Measurements from ENCODE around the gene PHYKPL. TPM values are rescaled to one million over a fixed set of nuclear protein-coding genes. Genes with fewer than 3 reads are reported as not detected.
A peak's percentile ranks its signal among the peaks of the same experiment; 100 is the strongest.

Gene PHYKPL
- total and polyA plus RNA-seq, 12 donors = 15.0 to 125 (median 62.4) TPM

GRCh38 chr5:178245389-178245788, 12.8 kb upstream of the PHYKPL start:
- Histone ChIP-seq H3K36me3 (replicated peaks in 1 of 2) (no peaks in the 10 kb centered on the region), H3K4me1 (replicated peaks in 1 of 2) (peaks cover 0 to 5% of the 10 kb centered on the region in 2 donors), H3K27me3 (no peaks in the 10 kb centered on the region), H3K9me3 (replicated peaks in 1 of 3) (no peaks in the 10 kb centered on the region), H3K27ac (no peak overlapping the region), H3K4me3 (no peak overlapping the region)
- 80 to 88% (median 85%) methylated on average over 2 of the region's 2 CpGs for WGBS, 4 donors
- DNase-seq = no peak
- TF ChIP-seq CTCF (IDR thresholded peaks at IDR 0.05) (no peak), POLR2A (IDR thresholded peaks at IDR 0.05) (no peak)
- intact Hi-C loops (cut with DNase I) = no loop called here

GRCh38 chr5:178244576-178244975, 12.0 kb upstream of the PHYKPL start:
- Histone ChIP-seq H3K4me1 (replicated peaks in 1 of 2) (peaks cover 0 to 11% of the 10 kb centered on the region in 2 donors), H3K9me3 (replicated peaks in 1 of 3) (no peaks in the 10 kb centered on the region), H3K27ac (no peak overlapping the region), H3K4me3 (no peak overlapping the region), H3K27me3 (no peaks in the 10 kb centered on the region), H3K36me3 (replicated peaks in 1 of 2) (no peaks in the 10 kb centered on the region)
- intact Hi-C loops (cut with DNase I) = no loop called here
- DNase-seq = no peak
- 74 to 92% (median 88%) methylated on average over 2 of the region's 2 CpGs for WGBS, 4 donors
- TF ChIP-seq CTCF (IDR thresholded peaks at IDR 0.05) (no peak), POLR2A (IDR thresholded peaks at IDR 0.05) (no peak)

GRCh38 chr5:178242416-178242815, 9.8 kb upstream of the PHYKPL start:
- Histone ChIP-seq H3K27ac (peak overlapping the region in 1 of 5 donors; percentile 61), H3K9me3 (replicated peaks in 1 of 3) (no peaks in the 10 kb centered on the region), H3K4me3 (no peak overlapping the region), H3K36me3 (replicated peaks in 1 of 2) (no peaks in the 10 kb centered on the region), H3K27me3 (no peaks in the 10 kb centered on the region), H3K4me1 (replicated peaks in 1 of 2) (peaks cover 0 to 27% of the 10 kb centered on the region in 2 donors)
- intact Hi-C loops (cut with DNase I) = no loop called here
- no peak for DNase-seq
- WGBS, 4 donors = 79 to 88% (median 82%) methylated on average over 7 to 10 of the region's 10 CpGs
- TF ChIP-seq CTCF (IDR thresholded peaks at IDR 0.05) = no peak
- TF ChIP-seq POLR2A (IDR thresholded peaks at IDR 0.05) = no peak

- Histone ChIP-seq H3K27ac (peak overlapping the region in 2 of 5 donors; percentile 61 to 68), H3K4me1 (replicated peaks in 1 of 2) (peaks cover 0 to 33% of the 10 kb centered on the region in 2 donors), H3K36me3 (replicated peaks in 1 of 2) (no peaks in the 10 kb centered on the region), H3K4me3 (no peak overlapping the region), H3K9me3 (replicated peaks in 1 of 3) (no peaks in the 10 kb centered on the region), H3K27me3 (no peaks in the 10 kb centered on the region)
- TF ChIP-seq POLR2A (IDR thresholded peaks at IDR 0.05) (no peak), CTCF (IDR thresholded peaks at IDR 0.05) (no peak)
- intact Hi-C loops (cut with DNase I) = no loop called here
- DNase-seq = no peak
- WGBS, 4 donors = 65 to 87% (median 71%) methylated on average over 12 to 15 of the region's 15 CpGs
Observed at GRCh38 chr5:178241688-178242231, 9.2 kb upstream of the PHYKPL start.

All from adrenal gland (tissue), 12 donors.